ENCODE measurements around the gene CD86.

Gene CD86

DNA sequence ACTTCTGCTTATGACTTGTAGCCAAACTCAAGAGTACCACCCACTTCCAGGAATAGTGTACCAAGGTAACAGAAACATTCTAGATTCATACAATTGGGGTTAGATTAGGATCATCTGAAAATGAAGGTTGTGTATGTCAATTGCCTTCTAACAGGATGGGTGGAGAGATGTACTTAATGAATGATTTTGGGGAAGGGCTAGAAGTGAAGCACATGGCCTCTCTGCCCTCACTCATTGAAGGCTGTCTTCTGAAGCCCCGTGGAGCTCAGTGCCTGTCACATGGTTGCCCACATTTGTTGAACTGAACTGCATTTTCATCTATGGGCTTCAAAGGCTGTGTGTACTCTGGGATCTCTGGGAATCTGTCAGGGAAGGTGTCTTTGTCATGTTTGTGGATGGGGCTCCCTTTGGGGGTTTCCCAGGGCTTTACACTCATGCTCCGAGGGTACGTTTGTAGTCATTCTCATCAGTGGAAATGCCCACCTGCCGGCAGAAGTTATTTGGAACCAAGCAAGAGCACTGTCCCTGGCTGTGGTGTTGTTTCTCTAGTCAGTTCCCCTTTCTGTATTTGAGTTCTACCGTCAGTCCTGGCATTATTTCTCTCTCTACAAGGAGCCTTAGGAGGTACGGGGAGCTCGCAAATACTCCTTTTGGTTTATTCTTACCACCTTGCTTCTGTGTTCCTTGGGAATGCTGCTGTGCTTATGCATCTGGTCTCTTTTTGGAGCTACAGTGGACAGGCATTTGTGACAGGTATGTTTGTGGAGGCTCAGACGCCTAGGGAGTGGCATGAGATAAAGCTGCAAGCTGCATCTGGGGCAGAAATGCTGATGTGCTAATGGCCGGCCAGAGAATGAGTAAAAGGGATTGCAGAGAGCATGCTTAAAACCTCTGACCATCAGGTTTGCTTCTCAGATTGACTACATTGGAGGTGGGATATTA, 22.4 kb downstream of the CD86 start:
- DNase-seq (ENCODE audit: low spot score): no peak
- TF ChIP-seq, protein P1, sequence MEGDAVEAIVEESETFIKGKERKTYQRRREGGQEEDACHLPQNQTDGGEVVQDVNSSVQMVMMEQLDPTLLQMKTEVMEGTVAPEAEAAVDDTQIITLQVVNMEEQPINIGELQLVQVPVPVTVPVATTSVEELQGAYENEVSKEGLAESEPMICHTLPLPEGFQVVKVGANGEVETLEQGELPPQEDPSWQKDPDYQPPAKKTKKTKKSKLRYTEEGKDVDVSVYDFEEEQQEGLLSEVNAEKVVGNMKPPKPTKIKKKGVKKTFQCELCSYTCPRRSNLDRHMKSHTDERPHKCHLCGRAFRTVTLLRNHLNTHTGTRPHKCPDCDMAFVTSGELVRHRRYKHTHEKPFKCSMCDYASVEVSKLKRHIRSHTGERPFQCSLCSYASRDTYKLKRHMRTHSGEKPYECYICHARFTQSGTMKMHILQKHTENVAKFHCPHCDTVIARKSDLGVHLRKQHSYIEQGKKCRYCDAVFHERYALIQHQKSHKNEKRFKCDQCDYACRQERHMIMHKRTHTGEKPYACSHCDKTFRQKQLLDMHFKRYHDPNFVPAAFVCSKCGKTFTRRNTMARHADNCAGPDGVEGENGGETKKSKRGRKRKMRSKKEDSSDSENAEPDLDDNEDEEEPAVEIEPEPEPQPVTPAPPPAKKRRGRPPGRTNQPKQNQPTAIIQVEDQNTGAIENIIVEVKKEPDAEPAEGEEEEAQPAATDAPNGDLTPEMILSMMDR (IDR thresholded peaks at IDR 0.05; ENCODE audit: borderline replicate concordance, control extremely low read depth, extremely low read depth, insufficient read depth, missing control alignments): no peak
- in situ Hi-C loops (cut with MboI; ENCODE audit: low sequenced_read_pairs, unreplicated experiment): no loop called here

DNA sequence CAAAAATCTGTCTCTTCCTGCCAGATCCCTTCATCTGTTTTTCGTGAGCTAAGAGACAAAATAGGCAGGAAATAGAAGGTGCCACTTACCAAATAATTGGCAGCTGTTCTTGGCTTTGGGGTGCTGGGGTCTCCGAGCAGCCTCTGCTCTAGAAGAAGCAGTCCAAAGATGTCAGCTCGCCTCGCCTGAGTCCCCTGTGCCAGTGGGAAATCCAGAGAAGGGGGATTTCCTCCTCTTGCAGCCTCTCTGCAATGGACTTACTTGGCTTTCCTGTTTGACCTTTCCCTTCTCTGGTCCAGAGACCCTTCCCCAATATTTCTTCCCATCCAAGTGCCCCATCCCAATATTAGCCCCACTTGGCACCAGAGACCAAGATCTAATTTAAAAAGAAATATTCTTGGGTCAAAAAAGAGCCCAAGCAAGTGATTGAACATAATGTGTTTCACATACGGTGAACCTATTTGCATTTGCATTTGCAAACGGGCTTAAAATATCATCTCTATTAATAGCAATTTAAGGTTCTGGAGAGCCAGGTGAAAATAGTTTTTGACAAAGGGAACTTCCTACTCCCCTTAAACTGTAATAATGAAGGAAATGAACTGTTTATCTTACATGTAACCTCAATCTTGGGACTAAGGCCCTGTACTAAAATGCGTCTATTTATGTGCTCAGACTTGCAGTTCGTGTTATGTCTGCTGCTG, 23.2 kb downstream of the CD86 start:
- TF ChIP-seq, protein P1 (IDR thresholded peaks at IDR 0.05; ENCODE audit: borderline replicate concordance, control extremely low read depth, extremely low read depth, insufficient read depth, missing control alignments): no peak
- DNase-seq (ENCODE audit: low spot score): no peak
- in situ Hi-C loops (cut with MboI; ENCODE audit: low sequenced_read_pairs, unreplicated experiment): no loop called here

DNA sequence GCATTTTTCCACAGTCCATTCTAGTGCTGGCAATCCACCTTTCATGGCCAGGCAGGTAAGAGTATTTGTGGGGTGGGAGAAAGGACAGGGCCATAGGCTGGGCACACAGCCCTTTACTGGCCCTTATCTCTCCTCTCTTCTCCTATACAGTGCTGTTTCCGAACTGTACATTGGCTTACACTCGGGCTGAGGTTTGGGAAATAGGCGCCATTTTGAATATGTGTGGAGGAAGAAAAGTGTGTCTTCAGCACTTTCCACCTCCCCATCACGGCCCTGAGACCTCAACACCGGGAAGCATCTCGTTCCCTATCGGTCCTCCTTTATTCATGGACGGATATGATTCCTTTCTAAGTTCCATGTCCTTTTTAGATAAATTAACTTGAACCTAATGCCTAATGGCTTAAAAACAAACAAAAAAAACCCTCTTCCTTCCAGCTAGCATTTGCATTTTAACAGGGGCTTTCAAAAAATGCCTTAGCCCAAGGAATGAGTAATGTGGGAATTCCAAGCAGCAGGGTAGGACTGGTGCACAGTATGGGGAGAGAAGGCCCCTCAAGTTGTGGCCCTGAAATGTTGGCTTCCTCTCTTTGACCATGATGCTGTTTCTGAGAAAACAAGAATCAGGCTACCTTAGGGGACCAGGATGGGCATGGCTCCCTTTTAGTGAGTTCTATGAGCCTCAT, 24.5 kb downstream of the CD86 start:
- DNase-seq (ENCODE audit: low spot score): no peak
- in situ Hi-C loops (cut with MboI; ENCODE audit: low sequenced_read_pairs, unreplicated experiment): loop anchor here (5.0 kb wide), 1 partner anchor 77 kb away; no protein-coding TSS in a partner anchor
- TF ChIP-seq, protein P1 (IDR thresholded peaks at IDR 0.05; ENCODE audit: borderline replicate concordance, control extremely low read depth, extremely low read depth, insufficient read depth, missing control alignments): no peak

DNA sequence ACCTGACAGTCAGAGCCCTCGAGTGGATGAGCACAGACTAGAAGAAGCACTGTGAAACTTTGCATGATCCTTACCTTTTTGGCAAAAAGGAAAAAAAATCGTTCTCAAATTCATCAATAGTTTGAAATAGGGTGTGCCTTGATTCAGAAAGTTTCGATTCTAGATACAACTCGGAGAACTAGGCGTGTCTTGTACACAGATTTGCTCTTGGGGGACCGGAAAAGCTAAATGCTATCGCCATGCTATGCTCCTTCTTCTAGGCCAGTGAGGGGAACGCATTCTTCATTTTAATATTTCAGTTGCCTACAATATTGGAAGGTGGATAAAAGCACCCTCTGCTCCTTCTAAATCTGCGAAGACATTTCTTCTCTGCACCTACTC, 25.0 kb downstream of the CD86 start:
- in situ Hi-C loops (cut with MboI; ENCODE audit: low sequenced_read_pairs, unreplicated experiment): loop anchor here (5.0 kb wide), 1 partner anchor 78 kb away; no protein-coding TSS in a partner anchor
- DNase-seq (ENCODE audit: low spot score): no peak

DNA sequence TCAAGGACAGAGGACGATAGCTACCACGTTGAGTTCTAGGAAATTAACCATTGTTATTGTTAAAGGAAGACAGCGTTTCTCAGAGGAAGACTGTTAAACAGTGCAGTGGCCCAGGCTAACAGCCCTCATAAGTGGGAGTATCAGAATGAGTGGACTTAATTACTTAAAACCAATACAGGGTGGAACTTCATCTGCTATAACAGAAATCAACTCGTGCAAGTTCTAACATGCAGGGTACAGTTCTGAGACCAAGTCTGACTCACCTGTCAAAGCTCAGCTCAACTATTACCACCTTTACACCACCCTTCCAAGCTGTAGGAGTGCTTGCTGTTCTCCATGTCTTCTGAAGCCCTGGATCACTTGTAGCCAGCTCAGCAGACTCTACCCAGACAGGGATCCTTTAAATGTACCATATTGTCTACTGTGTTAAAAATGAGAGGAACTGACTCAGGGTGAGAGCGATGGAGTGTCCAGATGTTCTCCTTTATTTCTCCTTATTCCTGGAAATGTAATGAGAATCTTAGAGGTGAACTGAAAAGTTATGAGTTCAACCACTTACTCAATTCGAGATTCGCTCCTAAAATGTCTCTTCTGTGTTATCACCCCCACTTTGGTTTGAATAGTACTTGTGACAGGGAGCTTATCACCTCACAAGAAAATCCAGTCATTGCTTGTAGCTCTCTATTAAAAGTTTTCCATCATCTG, 26.5 kb downstream of the CD86 start:
- TF ChIP-seq, protein P1 (IDR thresholded peaks at IDR 0.05; ENCODE audit: borderline replicate concordance, control extremely low read depth, extremely low read depth, insufficient read depth, missing control alignments): no peak
- no peak for DNase-seq (ENCODE audit: low spot score)
- in situ Hi-C loops (cut with MboI; ENCODE audit: low sequenced_read_pairs, unreplicated experiment): loop anchor here (5.0 kb wide), 1 partner anchor 79 kb away; no protein-coding TSS in a partner anchor

More for the DNA sequence above, 25.0 kb downstream of the CD86 start:
- TF ChIP-seq, protein P1 (IDR thresholded peaks at IDR 0.05; ENCODE audit: borderline replicate concordance, control extremely low read depth, extremely low read depth, insufficient read depth, missing control alignments): no peak

Data from GM13976 (cell line).